GM12873 (cell line): ENCODE data around the gene SLAIN1.

Experiments
- CTCF ChIP-seq: IDR thresholded peaks from 2 replicates; pipeline ENCODE4 v1.5.1; 2012; ENCODE audit warnings: low read depth, mild to moderate bottlenecking, moderate library complexity, low read length, control low read depth; ENCODE audit not compliant: insufficient read depth; ENCODE audit errors: missing control alignments

Gene SLAIN1

GRCh38 chr13:77774181-77774580, 76.7 kb downstream of the SLAIN1 start:
- no peak for TF ChIP-seq CTCF

GRCh38 chr13:77776704-77777103, 79.2 kb downstream of the SLAIN1 start:
- no peak for TF ChIP-seq CTCF

GRCh38 chr13:77779552-77780272, 82.2 kb downstream of the SLAIN1 start:
- peak; percentile 54 for TF ChIP-seq CTCF

- TF ChIP-seq CTCF = no peak
Observed at GRCh38 chr13:77781808-77782207, 84.3 kb downstream of the SLAIN1 start.

GRCh38 chr13:77784515-77784914, 87.0 kb downstream of the SLAIN1 start:
- no peak for TF ChIP-seq CTCF

GRCh38 chr13:77786695-77787287, 89.3 kb downstream of the SLAIN1 start:
- TF ChIP-seq CTCF = no peak

GRCh38 chr13:77789376-77789775, 91.9 kb downstream of the SLAIN1 start:
- no peak for TF ChIP-seq CTCF
